LoVo (cell line): ENCODE results near the gene TDRD7.

Experiments used
- DNase-seq: peaks from one replicate; pipeline ENCODE4 v3.0.0-alpha.2; 2016; ENCODE audit warnings: low spot score

TDRD7 gene

DNA sequence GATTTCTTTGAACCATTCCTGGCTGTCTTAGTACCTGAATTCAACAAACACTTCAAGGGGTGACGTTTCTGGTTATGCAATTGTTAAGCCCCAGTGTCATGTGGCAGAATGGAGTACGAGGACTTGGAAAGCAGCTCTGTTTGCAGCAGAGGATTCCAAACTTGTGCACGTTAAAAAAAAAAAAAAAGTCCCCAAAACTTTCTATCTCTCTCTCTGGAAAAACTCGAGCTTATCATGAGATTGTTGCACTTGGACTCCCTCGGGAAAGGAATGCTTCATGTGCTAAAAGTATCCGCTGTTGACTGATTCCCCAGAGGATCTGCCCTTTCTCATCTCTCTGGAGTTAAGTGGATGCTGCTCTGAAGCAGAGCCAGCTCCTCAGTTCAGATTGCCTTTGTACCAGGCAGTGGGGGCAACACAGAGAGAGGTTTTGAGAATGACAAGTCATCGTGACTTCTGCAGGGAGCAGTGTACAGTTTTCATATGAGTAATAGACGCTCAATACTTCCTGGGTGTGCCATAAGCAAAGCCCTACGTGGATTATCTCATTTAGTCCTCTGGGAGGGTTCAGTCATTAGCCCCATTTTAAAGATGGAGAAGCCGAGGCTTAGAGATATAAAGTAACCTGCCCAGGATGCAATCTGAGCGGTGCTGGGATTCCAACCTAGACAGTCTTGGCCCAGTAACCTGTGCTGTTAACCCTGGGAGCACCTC is 117.6 kb downstream of the TDRD7 start:
- no peak for DNase-seq

DNA sequence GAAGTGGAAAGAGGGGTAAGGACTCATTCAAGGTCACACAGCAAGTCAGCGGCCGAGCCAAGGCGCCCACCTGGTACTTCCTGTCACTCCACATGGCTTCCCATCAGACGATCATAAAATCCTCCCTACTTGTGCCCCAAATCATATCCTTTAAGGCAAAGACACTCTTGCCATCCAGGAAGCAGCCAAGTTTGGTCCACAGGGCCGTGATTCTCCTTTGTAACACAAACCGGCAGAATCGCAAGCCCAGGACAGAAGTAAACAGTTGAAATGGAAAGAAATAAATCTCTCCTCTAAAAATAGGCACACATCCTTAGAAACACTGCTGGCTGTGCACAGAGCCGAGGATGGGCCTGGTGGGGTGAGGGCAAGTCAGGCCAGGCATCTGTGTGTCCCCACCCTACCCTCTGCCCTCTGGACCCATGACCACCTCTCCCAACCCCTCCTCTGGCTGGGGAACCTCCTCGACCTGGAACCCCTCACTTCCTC is 120.0 kb downstream of the TDRD7 start:
- DNase-seq, result no peak

DNA sequence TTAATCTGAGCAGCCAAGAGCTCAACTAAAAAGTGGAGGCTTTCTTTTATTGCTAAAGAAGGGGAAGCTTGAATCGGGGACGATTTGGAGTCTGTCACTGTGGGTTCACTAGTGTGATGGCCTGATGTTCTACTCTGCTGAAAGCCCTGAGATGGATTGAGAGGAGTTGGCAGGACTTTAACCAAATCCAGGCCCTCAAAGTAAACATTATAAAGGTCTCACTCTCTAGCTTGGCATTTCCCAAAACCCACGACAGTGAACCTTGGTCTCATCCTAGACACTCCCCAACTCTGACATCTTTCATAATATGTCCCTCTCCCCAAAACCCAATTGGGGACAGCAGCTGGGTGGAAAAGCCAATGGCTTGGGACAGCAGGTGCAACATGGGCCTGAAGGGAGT is 122.3 kb downstream of the TDRD7 start:
- no peak for DNase-seq

DNA sequence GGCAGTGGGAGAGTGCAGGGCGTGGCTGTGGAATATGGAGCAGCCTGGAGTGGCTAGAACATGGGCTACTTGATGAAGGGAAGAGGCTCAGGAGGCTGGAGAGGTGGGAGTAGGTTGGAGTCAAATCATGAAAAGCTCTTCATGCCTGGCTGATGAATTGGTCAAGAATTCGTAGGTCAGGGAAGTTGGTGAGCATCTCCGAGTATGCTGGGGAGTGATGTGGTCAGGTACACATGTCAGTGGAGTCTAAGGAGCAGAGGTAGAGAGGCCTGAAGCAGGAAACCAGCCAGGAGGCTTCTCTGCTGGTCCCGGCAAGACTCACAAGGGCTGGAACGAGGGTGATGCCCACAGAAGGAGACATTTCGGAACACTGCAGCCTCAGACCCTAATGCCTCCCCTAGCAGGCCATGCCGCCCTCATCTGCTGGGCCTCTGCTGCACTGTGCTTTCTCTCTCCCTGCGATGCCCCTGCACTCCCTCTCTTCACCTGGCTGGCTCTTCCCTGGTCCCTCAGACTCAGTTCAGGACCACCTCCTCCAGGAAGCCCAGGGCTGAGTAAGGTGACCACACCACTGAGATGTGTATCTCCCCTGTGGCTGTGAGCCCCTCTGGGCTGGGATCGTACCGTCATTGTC is 123.2 kb downstream of the TDRD7 start:
- no peak for DNase-seq

DNA sequence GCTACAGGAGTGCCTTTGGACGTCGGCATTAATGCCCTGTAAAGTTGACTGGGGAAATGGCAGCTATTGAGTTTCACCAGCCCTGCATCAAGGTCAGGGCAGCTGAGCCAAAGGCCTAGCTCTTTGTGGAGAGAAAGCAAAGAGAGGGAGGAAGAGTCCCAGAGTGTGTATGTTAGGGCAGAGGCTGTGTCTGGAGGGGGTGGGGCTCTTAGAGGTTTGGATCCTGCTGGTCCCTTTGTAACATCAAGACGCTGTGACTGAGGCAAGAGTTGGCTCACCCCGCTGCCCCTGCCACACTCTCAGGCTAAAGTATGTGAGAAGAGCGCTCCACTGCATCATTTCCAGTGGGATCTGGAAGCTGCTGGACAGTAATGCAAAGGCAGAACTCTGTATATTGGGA is 123.9 kb downstream of the TDRD7 start:
- no peak for DNase-seq

DNA sequence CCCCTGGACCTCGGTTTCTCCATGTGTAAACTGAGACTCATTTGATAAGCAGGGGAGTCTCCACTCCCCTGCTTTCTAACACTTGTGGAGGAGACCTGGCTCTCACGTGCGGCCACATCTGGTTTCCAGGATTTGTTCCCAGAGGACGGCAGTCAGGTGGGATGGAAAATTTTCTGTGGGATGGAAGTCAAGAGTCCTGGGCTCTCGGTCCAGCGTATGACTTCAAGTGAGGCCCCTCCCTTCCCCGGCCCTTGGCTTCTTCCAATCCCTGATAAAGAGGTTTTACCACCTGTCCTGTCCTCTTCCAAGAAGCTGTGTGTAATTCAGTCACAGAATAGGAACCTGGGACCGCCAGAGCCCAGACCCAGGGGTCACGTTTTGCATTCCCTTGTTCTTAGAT is 124.6 kb downstream of the TDRD7 start:
- DNase-seq, result no peak

DNA sequence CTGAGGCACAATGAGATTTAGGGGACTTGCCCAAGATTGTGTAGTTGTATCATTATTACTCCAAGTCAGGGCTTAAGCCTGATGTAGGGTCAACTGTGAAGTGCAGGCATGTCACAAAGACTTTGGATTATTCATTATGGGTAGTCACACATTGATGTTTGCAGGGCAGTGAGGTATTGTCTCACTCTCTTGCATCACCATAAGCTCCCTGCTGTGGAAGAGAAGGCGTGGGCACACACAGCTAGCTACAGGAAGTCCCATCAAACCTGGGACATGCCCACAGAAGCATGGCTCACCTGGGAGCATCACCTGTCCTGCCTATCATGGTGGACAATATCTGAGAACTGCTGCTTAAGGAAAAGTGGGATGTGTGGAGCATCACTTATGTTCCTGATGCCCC is 131.7 kb downstream of the TDRD7 start:
- peak; percentile 40 for DNase-seq

DNA sequence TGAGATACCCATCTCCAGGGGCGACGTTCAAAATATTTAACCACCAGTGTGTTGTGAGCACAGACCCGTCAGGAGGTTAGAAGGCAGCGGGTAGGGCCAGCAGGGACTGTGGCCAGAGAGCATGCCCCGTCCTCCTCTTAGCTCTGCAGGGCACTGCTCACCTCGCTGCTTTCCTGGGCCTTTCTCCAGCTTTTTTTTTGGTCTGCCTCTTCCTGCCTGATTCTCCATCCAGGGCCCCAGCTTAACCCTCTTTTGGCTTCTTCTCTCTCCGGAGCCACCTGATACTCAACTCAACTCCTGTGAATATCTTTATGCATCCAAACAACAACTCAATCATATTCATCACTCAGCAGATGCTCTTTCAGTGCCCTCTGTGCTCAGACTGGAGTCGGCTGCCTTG is 133.6 kb downstream of the TDRD7 start:
- DNase-seq, result no peak
